ENCODE data around the gene NDFIP1.

Gene NDFIP1

GRCh38 chr5:142091922-142092321 lies 16.7 kb upstream of the NDFIP1 start:
- no peak for DNase-seq (ENCODE audit: low read depth)
- H3K4me3 ChIP-seq (ENCODE audit: low read length) = no peak overlapping the region
- no peak for TF ChIP-seq CTCF (IDR thresholded peaks at IDR 0.05; ENCODE audit: insufficient read depth, low read depth, low read length, missing control alignments)

DNA sequence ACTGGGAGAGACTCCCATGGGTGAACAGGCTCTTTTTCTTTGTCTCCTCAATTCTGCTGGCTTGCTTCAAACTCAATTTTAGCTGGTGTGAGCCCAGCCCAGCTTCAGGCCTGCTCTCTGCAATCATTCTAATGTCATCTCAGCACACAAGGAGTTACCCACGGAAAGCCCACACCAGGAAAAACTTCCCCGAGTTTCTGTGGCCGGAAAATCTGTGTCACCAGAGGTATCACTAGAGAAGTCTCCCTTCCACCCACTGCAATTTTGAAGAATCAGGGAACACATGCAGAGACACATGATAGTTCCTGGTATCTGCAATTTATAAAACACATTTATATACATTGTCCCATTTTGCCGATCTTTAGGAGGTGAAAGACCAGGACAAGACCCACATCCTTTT lies 13.5 kb upstream of the NDFIP1 start:
- TF ChIP-seq CTCF (IDR thresholded peaks at IDR 0.05; ENCODE audit: insufficient read depth, low read depth, low read length, missing control alignments) = no peak
- no peak for DNase-seq (ENCODE audit: low read depth)
- no peak overlapping the region for H3K4me3 ChIP-seq (ENCODE audit: low read length)

GRCh38 chr5:142095651-142096330 lies 12.8 kb upstream of the NDFIP1 start:
- no peak overlapping the region for H3K4me3 ChIP-seq (ENCODE audit: low read length)
- TF ChIP-seq CTCF (IDR thresholded peaks at IDR 0.05; ENCODE audit: insufficient read depth, low read depth, low read length, missing control alignments) = no peak
- DNase-seq (ENCODE audit: low read depth) = peak; percentile 41

DNA sequence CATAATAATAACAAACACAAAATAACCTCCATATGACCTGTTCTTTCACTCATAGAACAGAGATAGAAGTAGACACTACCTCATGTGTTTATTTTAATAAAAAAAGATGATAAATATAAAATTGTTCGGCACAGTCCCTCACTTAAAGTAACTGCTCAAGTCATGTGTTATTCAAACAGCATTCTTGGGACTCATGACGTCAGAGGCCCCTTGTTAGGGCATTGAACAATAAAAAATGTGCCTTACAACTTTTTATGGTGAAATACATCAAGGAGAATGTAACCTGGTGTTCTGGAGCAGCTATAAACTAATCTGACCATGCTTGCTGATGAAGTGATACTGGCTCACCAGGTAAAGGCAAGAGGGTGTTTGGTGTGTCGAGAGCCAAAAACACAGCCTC lies 12.2 kb upstream of the NDFIP1 start:
- no peak for DNase-seq (ENCODE audit: low read depth)
- no peak for TF ChIP-seq CTCF (IDR thresholded peaks at IDR 0.05; ENCODE audit: insufficient read depth, low read depth, low read length, missing control alignments)
- no peak overlapping the region for H3K4me3 ChIP-seq (ENCODE audit: low read length)

- no peak for TF ChIP-seq CTCF (IDR thresholded peaks at IDR 0.05; ENCODE audit: insufficient read depth, low read depth, low read length, missing control alignments)
- no peak overlapping the region for H3K4me3 ChIP-seq (ENCODE audit: low read length)
- peak; percentile 94 for DNase-seq (ENCODE audit: low read depth)
These were observed 10.9 kb upstream of the NDFIP1 start for GRCh38 chr5:142097681-142098080.

- TF ChIP-seq CTCF (IDR thresholded peaks at IDR 0.05; ENCODE audit: insufficient read depth, low read depth, low read length, missing control alignments) = no peak
- no peak for DNase-seq (ENCODE audit: low read depth)
- no peak overlapping the region for H3K4me3 ChIP-seq (ENCODE audit: low read length)
These were observed 10.3 kb upstream of the NDFIP1 start for GRCh38 chr5:142098275-142098674.

- TF ChIP-seq CTCF (IDR thresholded peaks at IDR 0.05; ENCODE audit: insufficient read depth, low read depth, low read length, missing control alignments) = no peak
- H3K4me3 ChIP-seq (ENCODE audit: low read length) = no peak overlapping the region
- no peak for DNase-seq (ENCODE audit: low read depth)
These were observed 9.6 kb upstream of the NDFIP1 start for GRCh38 chr5:142098931-142099330.

All from epithelial cell of esophagus (primary cell).